SKM-1 treated with dmso at 0.1 percent for 144 hours (cell line): ENCODE data around the gene NVL.
"Not testable (repeated sequence)": the region's sequence is repeated elsewhere in the genome, so short reads cannot be mapped to it uniquely, and the experiment has no call there.

Experiments used
- DNase-seq: peaks from one replicate; lab custom pipeline; 2025; ENCODE audit not compliant: unreplicated experiment; lab: John Stamatoyannopoulos, UW

The NVL gene

GRCh38 chr1:224329842-224330753, at the start of gene NVL:
TSS of gene NVL (minus strand) at chr1:224330172. CDS start at chr1:224330127, 45 bp downstream.
- DNase-seq, result peak; percentile 97

GRCh38 chr1:224378855-224379631, 49.1 kb upstream of the NVL start:
- peak; percentile 65 for DNase-seq

GRCh38 chr1:224377676-224378006, 47.7 kb upstream of the NVL start:
- no peak for DNase-seq

- no peak for DNase-seq
Measured at GRCh38 chr1:224375059-224375458, 45.1 kb upstream of the NVL start.

GRCh38 chr1:224373008-224373590, 43.1 kb upstream of the NVL start:
- no peak for DNase-seq

- no peak for DNase-seq
Measured at GRCh38 chr1:224368409-224368808, 38.4 kb upstream of the NVL start.

- no peak for DNase-seq
Measured at GRCh38 chr1:224359207-224359606, 29.2 kb upstream of the NVL start.

- no peak for DNase-seq
Measured at GRCh38 chr1:224358237-224358636, 28.3 kb upstream of the NVL start.

GRCh38 chr1:224357626-224358124, 27.7 kb upstream of the NVL start:
- DNase-seq, result peak; percentile 90

- peak; percentile 99 for DNase-seq
Measured at GRCh38 chr1:224356685-224357625, 27.0 kb upstream of the NVL start, which contains the start of gene CNIH4. TSS of gene CNIH4 (plus strand) at chr1:224356879. CDS start at chr1:224356925, 46 bp downstream.

GRCh38 chr1:224353975-224354925, 24.3 kb upstream of the NVL start:
- DNase-seq, result no peak

- not testable (repeated sequence) for DNase-seq
Measured at GRCh38 chr1:224352436-224353085, 22.6 kb upstream of the NVL start.

GRCh38 chr1:224349716-224350115, 19.7 kb upstream of the NVL start:
- DNase-seq, result not testable (repeated sequence)

- no peak for DNase-seq
Measured at GRCh38 chr1:224348137-224348536, 18.2 kb upstream of the NVL start.

GRCh38 chr1:224343679-224344078, 13.7 kb upstream of the NVL start:
- DNase-seq, result no peak

GRCh38 chr1:224340453-224341384, 10.7 kb upstream of the NVL start:
- DNase-seq, result not testable (repeated sequence)

GRCh38 chr1:224339442-224340033, 9.6 kb upstream of the NVL start:
- DNase-seq, result no peak
